GM18526 (cell line): ENCODE results near the gene CAV3.

Source experiments
- POLR2A ChIP-seq: IDR thresholded peaks from 3 replicates; pipeline ENCODE4 v1.6.1; 2011; ENCODE audit not compliant: insufficient read length; ENCODE audit errors: extremely low read depth

CAV3 gene

GRCh38 chr3:8733332-8734094, at the start of gene CAV3:
TSS of gene CAV3 (plus strand) at chr3:8733802. CDS start at chr3:8733877, 75 bp downstream.
- no peak for TF ChIP-seq POLR2A

- TF ChIP-seq POLR2A, result no peak
Observed at GRCh38 chr3:8702560-8702959, 31.0 kb upstream of the CAV3 start.

- no peak for TF ChIP-seq POLR2A
Observed at GRCh38 chr3:8705575-8705974, 28.0 kb upstream of the CAV3 start.

GRCh38 chr3:8709287-8709686, 24.3 kb upstream of the CAV3 start:
- no peak for TF ChIP-seq POLR2A

GRCh38 chr3:8709801-8710507, 23.6 kb upstream of the CAV3 start:
- TF ChIP-seq POLR2A, result no peak

GRCh38 chr3:8712045-8712907, 21.3 kb upstream of the CAV3 start:
- TF ChIP-seq POLR2A, result no peak

GRCh38 chr3:8712908-8713255, 20.7 kb upstream of the CAV3 start:
- no peak for TF ChIP-seq POLR2A

GRCh38 chr3:8713901-8714759, 19.5 kb upstream of the CAV3 start:
- TF ChIP-seq POLR2A, result no peak

- no peak for TF ChIP-seq POLR2A
Observed at GRCh38 chr3:8722808-8723207, 10.8 kb upstream of the CAV3 start.

GRCh38 chr3:8723612-8724011, 10.0 kb upstream of the CAV3 start:
- TF ChIP-seq POLR2A, result no peak

- no peak for TF ChIP-seq POLR2A
Observed at GRCh38 chr3:8724108-8724752, 9.4 kb upstream of the CAV3 start.

- TF ChIP-seq POLR2A, result no peak
Observed at GRCh38 chr3:8727605-8728512, 5.7 kb upstream of the CAV3 start.

GRCh38 chr3:8729479-8729878, 4.1 kb upstream of the CAV3 start:
- TF ChIP-seq POLR2A, result no peak
